HepG2 (cell line): Measurements from ENCODE around the gene TIAM2. TPM values are rescaled to one million over a fixed set of nuclear protein-coding genes. Genes with fewer than 3 reads are reported as not detected.

Experiments
- ARNT2 ChIP-seq: sonication (generic); formaldehyde crosslinking; IDR thresholded peaks from 2 replicates; pipeline ENCODE4 v1.8.0; 2022; ENCODE audit warnings: mild to moderate bottlenecking, low read depth, missing genetic modification reagents, moderate library complexity
- ATF7-NPFF ChIP-seq: sonication (generic); formaldehyde crosslinking; IDR thresholded peaks from 2 replicates; pipeline ENCODE4 v1.8.1; 2023; ENCODE audit warnings: mild to moderate bottlenecking, low read depth, missing genetic modification reagents, moderate library complexity
- GATA4 ChIP-seq: sonication (generic); IDR thresholded peaks from 2 replicates; pipeline ENCODE4 v1.6.1; 2016; ENCODE audit warnings: antibody characterized with exemption, low read depth, borderline replicate concordance
- GLMP ChIP-seq: sonication (generic); formaldehyde crosslinking; IDR thresholded peaks from 2 replicates; pipeline ENCODE4 v1.9.0; 2021; ENCODE audit warnings: missing genetic modification reagents, mild to moderate bottlenecking, borderline replicate concordance
- HMG20B ChIP-seq: conservative IDR thresholded peaks from 2 replicates; pipeline ENCODE4 v1.6.1; 2016; ENCODE audit warnings: missing genetic modification reagents, missing compliant biosample characterization
- MAFF ChIP-seq: IDR thresholded peaks from 2 replicates; pipeline ENCODE4 v1.6.1; 2011; ENCODE audit warnings: low read depth, low read length, improper control_type of control experiment
- MBD4 ChIP-seq: IDR thresholded peaks from 2 replicates; pipeline ENCODE4 v1.6.1; 2012; ENCODE audit warnings: low read length, inconsistent platforms, borderline replicate concordance
- MIER2 ChIP-seq: IDR thresholded peaks from 2 replicates; pipeline ENCODE4 v1.6.1; 2016; ENCODE audit warnings: missing biosample characterization, missing genetic modification reagents
- MIER3 ChIP-seq: IDR thresholded peaks from 2 replicates; pipeline ENCODE4 v1.6.1; 2016; ENCODE audit warnings: missing compliant biosample characterization, borderline replicate concordance
- REL ChIP-seq: sonication (generic); formaldehyde crosslinking; conservative IDR thresholded peaks from 2 replicates; pipeline ENCODE4 v1.8.0; 2022; ENCODE audit warnings: mild to moderate bottlenecking, missing genetic modification reagents, moderate library complexity
- ZNF20 ChIP-seq: sonication (generic); formaldehyde crosslinking; IDR thresholded peaks from 2 replicates; pipeline ENCODE4 v1.4.0; 2020; ENCODE audit warnings: mild to moderate bottlenecking, moderate library complexity, missing genetic modification reagents
- ZNF329 ChIP-seq: sonication (generic); formaldehyde crosslinking; IDR thresholded peaks from 2 replicates; pipeline ENCODE4 v1.9.0; 2021; ENCODE audit warnings: low read depth, mild to moderate bottlenecking, missing genetic modification reagents
- ZNF468 ChIP-seq: sonication (generic); formaldehyde crosslinking; IDR thresholded peaks from 2 replicates; pipeline ENCODE4 v1.8.0; 2022; ENCODE audit warnings: mild to moderate bottlenecking, moderate library complexity, missing genetic modification reagents
- ZNF546 ChIP-seq: sonication (generic); formaldehyde crosslinking; conservative IDR thresholded peaks from 2 replicates; pipeline ENCODE4 v1.8.1; 2023; ENCODE audit warnings: mild to moderate bottlenecking, missing genetic modification reagents
- polyA plus RNA-seq, 8 experiments: library from polyadenylated mRNA; depleted of rRNA in 3 of 8; stranded (reverse) in 7 of 8; unstranded in 1 of 8; fragments of >200 nt; fragmentation: Illumina TruSeq in 4 of 8; extraction: Trizol in 4 of 8; gene quantifications; 2 replicates each; pipeline versions ENCODE4 v1.2.1 to v1.2.3, GENCODE V29; 2011 to 2016; ENCODE audit warnings: low read depth in 4 of 8, missing spikeins in 1 of 8, mixed read lengths in 1 of 8; ENCODE audit not compliant: insufficient read depth in 1 of 8
- total RNA-seq, 5 experiments: library from RNA; depleted of rRNA; stranded (reverse); fragments of >200 nt; fragmentation: Illumina TruSeq; extraction: Trizol; gene quantifications; 2 replicates each; pipeline ENCODE4 v1.2.3, GENCODE V29; 2016; ENCODE audit warnings: low read depth in 1 of 5

TIAM2 gene
- total and polyA plus RNA-seq, 2 of the 13 experiments (the other 11 are each of a cell fraction or from before 2014, with no cell fraction given): 4.1 to 4.5 TPM

GRCh38 chr6:154960854-154961530 is 34.1 kb upstream of the TIAM2 start (continued):
- TF ChIP-seq ZNF468: 0 out of 2 replicates have a peak, but pooled peaks have one; percentile 34
- TF ChIP-seq HMG20B: 0 out of 2 replicates have a peak, but pooled peaks have one; percentile 3
- TF ChIP-seq ATF7-NPFF (CRISPR knock-in tag): 0 out of 2 replicates have a peak, but pooled peaks have one; percentile 10
- TF ChIP-seq REL: 0 out of 2 replicates have a peak, but pooled peaks have one; percentile 8
- no peak for TF ChIP-seq GATA4
- TF ChIP-seq MAFF: peak; percentile 25
- no peak for TF ChIP-seq ZNF546 (CRISPR knock-in tag)
- 0 out of 2 replicates have a peak, but pooled peaks have one; percentile 33 for TF ChIP-seq ZNF329 (CRISPR knock-in tag)
- no peak for TF ChIP-seq ZNF20 (CRISPR knock-in tag)
- TF ChIP-seq ARNT2 (CRISPR knock-in tag): 0 out of 2 replicates have a peak, but pooled peaks have one; percentile 43
- TF ChIP-seq MIER2 (CRISPR knock-in tag): no peak
- TF ChIP-seq MBD4: 0 out of 2 replicates have a peak, but pooled peaks have one; percentile 60
- 0 out of 2 replicates have a peak, but pooled peaks have one; percentile 1 for TF ChIP-seq MIER3 (CRISPR knock-in tag)
- 0 out of 2 replicates have a peak, but pooled peaks have one; percentile 13 for TF ChIP-seq GLMP (CRISPR knock-in tag)
